Activated T-cell treated with anti-CD3 and anti-CD28 coated beads, Interleukin-2, amount 50 U/mL, for 24 hours (primary cell): ENCODE results near the gene ATPAF1.
"Not testable (repeated sequence)": the region's sequence is repeated elsewhere in the genome, so short reads cannot be mapped to it uniquely, and the experiment has no call there.

ENCODE experiments used
- DNase-seq: peaks from one replicate; pipeline ENCODE4 v3.0.0-alpha.2; 2020
- H3K27ac Mint-ChIP-seq: 2 replicates; pipeline ENCODE4 v1.8.0; 2020; ENCODE audit warnings: mild to moderate bottlenecking, mixed read lengths
- H3K27me3 Mint-ChIP-seq: 2 replicates; pipeline ENCODE4 v1.8.0; 2020; ENCODE audit warnings: mixed read lengths
- H3K36me3 Mint-ChIP-seq: 2 replicates; pipeline ENCODE4 v1.8.0; 2020; ENCODE audit warnings: low read depth, mixed read lengths
- H3K4me1 Mint-ChIP-seq: 2 replicates; pipeline ENCODE4 v1.8.0; 2020; ENCODE audit warnings: low read depth, mixed read lengths
- H3K4me3 Mint-ChIP-seq: 2 replicates; pipeline ENCODE4 v1.8.0; 2020; ENCODE audit warnings: mild to moderate bottlenecking, moderate library complexity, mixed read lengths
- H3K9me3 Mint-ChIP-seq: 2 replicates; pipeline ENCODE4 v1.8.0; 2020; ENCODE audit warnings: mixed read lengths

The ATPAF1 gene

GRCh38 chr1:46670134-46670533, 2.0 kb upstream of the ATPAF1 start:
- peaks cover 26% of the 10 kb centered on the region for H3K4me1 Mint-ChIP-seq
- H3K27ac Mint-ChIP-seq: no peak overlapping the region
- no peaks in the 10 kb centered on the region for H3K27me3 Mint-ChIP-seq
- no peak overlapping the region for H3K4me3 Mint-ChIP-seq
- peaks cover 44% of the 10 kb centered on the region for H3K36me3 Mint-ChIP-seq
- no peaks in the 10 kb centered on the region for H3K9me3 Mint-ChIP-seq
- no peak for DNase-seq

DNA sequence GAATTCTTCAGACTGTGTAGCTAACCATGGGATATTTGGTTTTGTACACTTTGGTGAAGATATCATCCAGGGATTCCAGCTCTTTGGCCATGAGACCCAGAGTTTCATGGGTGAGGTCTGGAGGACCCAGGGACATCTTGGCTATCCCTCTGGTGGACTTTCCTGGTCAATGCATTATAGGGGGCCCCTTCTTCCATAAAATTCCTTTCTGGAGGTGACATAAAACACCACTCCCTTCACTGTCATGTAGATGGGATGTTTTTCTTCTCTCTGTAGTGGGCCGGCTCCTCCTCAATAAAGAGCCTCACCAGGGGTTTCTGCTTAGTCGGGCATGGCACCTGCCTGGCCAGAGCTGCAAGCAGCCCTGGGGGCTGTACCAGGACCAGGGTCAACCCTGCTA, 2.2 kb downstream of the ATPAF1 start:
- Mint-ChIP-seq H3K9me3 (no peaks in the 10 kb centered on the region), H3K36me3 (peaks cover 43% of the 10 kb centered on the region), H3K27ac (no peak overlapping the region), H3K4me1 (peaks cover 20% of the 10 kb centered on the region), H3K27me3 (no peaks in the 10 kb centered on the region), H3K4me3 (no peak overlapping the region)
- no peak for DNase-seq

GRCh38 chr1:46662919-46663318, 5.2 kb downstream of the ATPAF1 start:
- peaks cover 63% of the 10 kb centered on the region for H3K36me3 Mint-ChIP-seq
- H3K27me3 Mint-ChIP-seq, DNase-seq, H3K4me3 Mint-ChIP-seq, H3K9me3 Mint-ChIP-seq, H3K27ac Mint-ChIP-seq: not testable (repeated sequence)
- peaks cover 38% of the 10 kb centered on the region for H3K4me1 Mint-ChIP-seq

DNA sequence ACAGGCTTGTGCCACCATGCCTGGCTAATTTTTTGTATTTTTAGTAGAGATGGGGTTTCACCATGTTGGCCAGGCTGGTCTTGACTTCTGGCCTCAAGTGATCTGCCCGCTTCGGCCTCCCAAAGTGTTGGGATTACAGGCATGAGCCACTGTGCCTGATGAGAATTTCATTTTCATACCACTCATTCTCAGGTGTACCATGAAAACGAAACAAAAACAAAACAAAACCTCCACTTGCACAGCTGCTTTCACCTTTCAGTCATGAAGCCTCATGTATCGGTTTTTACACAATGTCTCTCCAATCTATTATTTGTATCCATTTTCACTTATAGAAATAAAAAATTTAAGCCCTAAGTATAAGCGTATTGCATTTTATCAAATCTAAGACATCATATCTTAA, 8.0 kb downstream of the ATPAF1 start:
- H3K4me3 Mint-ChIP-seq, DNase-seq, H3K27me3 Mint-ChIP-seq, H3K9me3 Mint-ChIP-seq: not testable (repeated sequence)
- H3K27ac Mint-ChIP-seq: peak overlapping the region; percentile 33
- peaks cover 73% of the 10 kb centered on the region for H3K36me3 Mint-ChIP-seq
- H3K4me1 Mint-ChIP-seq: peaks cover 25% of the 10 kb centered on the region

DNA sequence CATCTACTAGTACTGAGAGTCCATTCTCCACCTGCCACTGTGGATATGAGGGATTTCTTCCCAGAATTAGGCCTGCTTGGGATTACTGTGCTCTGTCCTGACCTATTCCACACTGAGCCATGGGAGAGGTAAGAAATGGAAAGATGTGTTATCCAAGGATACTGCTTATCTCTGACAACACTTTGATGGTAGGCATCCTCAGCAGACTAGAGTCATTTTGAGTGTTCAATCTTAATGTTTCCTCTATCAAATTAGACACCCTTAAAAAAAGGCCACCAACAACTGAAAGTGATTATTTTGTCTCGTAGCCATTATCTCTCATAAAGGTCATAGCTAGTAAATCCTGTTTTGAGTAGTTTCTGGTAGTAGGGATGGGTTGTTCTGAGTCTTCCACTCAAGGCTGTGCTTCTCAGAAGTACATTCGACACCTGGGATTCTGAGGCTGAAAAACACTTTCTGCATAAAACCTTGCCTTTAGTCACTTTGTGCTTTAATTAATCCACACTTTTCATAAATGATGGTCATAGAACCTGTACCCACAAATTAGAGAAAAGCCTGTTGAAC, 8.8 kb downstream of the ATPAF1 start:
- Mint-ChIP-seq H3K27me3 (no peaks in the 10 kb centered on the region), H3K4me3 (no peak overlapping the region), H3K4me1 (peaks cover 23% of the 10 kb centered on the region), H3K36me3 (peaks cover 73% of the 10 kb centered on the region), H3K27ac (peak overlapping the region; percentile 42), H3K9me3 (peaks cover 4% of the 10 kb centered on the region)
- DNase-seq: no peak

DNA sequence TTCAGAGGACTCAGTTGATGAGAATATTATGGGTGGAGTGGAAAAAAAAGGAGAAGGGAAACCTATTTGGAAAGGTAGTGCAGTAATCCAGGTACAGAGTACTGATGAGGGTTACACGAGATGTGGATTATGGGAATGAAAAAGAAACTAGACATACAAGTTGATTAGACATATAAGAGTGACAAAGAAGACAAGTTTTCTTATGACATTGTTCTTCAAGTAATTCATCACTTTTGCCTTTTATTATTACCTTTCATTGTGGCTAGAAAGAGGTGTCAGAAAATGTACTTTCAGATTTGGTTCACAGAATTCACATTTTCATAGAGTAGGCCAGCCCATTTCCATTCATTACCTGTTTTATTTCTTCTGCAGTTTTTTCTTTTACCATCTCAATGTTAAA, 10.4 kb downstream of the ATPAF1 start:
- H3K4me1 Mint-ChIP-seq: peaks cover 36% of the 10 kb centered on the region
- DNase-seq: no peak
- H3K4me3 Mint-ChIP-seq: no peak overlapping the region
- H3K9me3 Mint-ChIP-seq: peaks cover 4% of the 10 kb centered on the region
- no peaks in the 10 kb centered on the region for H3K27me3 Mint-ChIP-seq
- H3K36me3 Mint-ChIP-seq: peaks cover 72% of the 10 kb centered on the region
- peak overlapping the region; percentile 23 for H3K27ac Mint-ChIP-seq

DNA sequence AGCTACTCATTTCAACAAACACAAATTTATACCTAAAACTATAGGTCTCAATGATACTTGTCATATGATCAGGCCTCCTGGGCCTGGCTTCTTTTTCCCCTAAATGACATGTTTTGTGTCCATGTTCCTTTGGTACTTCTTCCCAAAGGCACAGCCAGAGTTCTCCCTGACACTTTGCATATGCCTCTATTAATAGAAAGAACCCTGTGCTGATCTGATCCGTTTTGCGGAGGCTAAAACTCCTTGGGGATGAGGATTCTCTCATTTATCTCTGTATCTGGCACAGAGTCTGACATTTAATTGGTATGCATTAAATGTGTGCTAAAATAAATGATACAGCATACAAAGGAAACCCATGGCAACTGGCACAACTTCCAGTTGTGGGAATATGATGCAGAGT, 11.5 kb downstream of the ATPAF1 start:
- H3K4me3 Mint-ChIP-seq: no peak overlapping the region
- peaks cover 36% of the 10 kb centered on the region for H3K4me1 Mint-ChIP-seq
- H3K36me3 Mint-ChIP-seq: peaks cover 81% of the 10 kb centered on the region
- peaks cover 4% of the 10 kb centered on the region for H3K9me3 Mint-ChIP-seq
- no peaks in the 10 kb centered on the region for H3K27me3 Mint-ChIP-seq
- DNase-seq: no peak
- H3K27ac Mint-ChIP-seq: no peak overlapping the region

- Mint-ChIP-seq H3K27ac (no peak overlapping the region), H3K4me1 (peaks cover 35% of the 10 kb centered on the region), H3K36me3 (peaks cover 85% of the 10 kb centered on the region), H3K9me3 (peaks cover 4% of the 10 kb centered on the region), H3K4me3 (no peak overlapping the region), H3K27me3 (no peaks in the 10 kb centered on the region)
- DNase-seq: no peak
Measured at GRCh38 chr1:46655848-46656247, 12.3 kb downstream of the ATPAF1 start.

DNA sequence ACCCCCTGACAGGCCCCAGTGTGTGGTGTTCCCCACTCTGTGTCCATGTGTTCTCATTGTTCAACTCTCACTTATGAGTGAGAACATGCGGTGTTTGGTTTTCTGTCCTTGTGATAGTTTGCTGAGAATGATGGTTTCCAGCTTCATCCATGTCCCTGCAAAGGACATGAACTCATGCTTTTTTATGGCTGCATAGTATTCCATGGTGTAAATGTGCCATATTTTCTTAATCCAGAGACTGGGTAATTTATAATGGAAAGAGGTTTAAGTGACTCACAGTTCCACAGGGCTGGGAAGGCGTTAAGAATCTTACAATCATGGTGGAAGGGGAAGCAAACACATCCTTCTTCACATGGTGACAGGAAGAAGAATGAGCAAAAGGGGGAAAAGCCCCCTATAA, 13.5 kb downstream of the ATPAF1 start:
- H3K36me3 Mint-ChIP-seq: peaks cover 88% of the 10 kb centered on the region
- not testable (repeated sequence) for DNase-seq, H3K27me3 Mint-ChIP-seq, H3K27ac Mint-ChIP-seq, H3K4me3 Mint-ChIP-seq, H3K9me3 Mint-ChIP-seq
- H3K4me1 Mint-ChIP-seq: peaks cover 26% of the 10 kb centered on the region

DNA sequence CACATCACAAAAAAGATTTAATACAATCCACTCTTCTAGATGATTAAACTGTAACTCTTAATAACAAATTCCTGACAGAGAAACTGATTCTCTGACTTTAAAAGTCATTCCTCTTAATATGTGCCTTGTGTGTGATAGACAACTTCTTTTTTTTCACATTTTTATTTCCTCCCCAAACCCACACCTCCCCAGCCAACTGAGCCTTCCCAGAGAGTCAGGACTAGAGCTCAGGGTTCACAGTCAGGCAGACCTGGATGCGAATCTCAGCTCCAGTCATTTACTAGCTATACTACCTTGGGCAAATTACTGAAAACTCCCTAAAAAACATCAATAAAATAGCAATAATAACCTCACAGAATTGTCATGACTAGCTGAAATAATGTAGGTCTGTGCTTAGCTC, 14.2 kb downstream of the ATPAF1 start:
- peaks cover 20% of the 10 kb centered on the region for H3K4me1 Mint-ChIP-seq
- peak overlapping the region; percentile 73 for H3K27ac Mint-ChIP-seq
- no peak for DNase-seq
- peaks cover 9% of the 10 kb centered on the region for H3K9me3 Mint-ChIP-seq
- no peaks in the 10 kb centered on the region for H3K27me3 Mint-ChIP-seq
- H3K4me3 Mint-ChIP-seq: no peak overlapping the region
- peaks cover 89% of the 10 kb centered on the region for H3K36me3 Mint-ChIP-seq

- peaks cover 9% of the 10 kb centered on the region for H3K9me3 Mint-ChIP-seq
- peaks cover 92% of the 10 kb centered on the region for H3K36me3 Mint-ChIP-seq
- H3K27ac Mint-ChIP-seq: peak overlapping the region; percentile 73
- peaks cover 20% of the 10 kb centered on the region for H3K4me1 Mint-ChIP-seq
- H3K4me3 Mint-ChIP-seq: no peak overlapping the region
- no peak for DNase-seq
- no peaks in the 10 kb centered on the region for H3K27me3 Mint-ChIP-seq
Measured at GRCh38 chr1:46653405-46653958, 14.7 kb downstream of the ATPAF1 start.

DNA sequence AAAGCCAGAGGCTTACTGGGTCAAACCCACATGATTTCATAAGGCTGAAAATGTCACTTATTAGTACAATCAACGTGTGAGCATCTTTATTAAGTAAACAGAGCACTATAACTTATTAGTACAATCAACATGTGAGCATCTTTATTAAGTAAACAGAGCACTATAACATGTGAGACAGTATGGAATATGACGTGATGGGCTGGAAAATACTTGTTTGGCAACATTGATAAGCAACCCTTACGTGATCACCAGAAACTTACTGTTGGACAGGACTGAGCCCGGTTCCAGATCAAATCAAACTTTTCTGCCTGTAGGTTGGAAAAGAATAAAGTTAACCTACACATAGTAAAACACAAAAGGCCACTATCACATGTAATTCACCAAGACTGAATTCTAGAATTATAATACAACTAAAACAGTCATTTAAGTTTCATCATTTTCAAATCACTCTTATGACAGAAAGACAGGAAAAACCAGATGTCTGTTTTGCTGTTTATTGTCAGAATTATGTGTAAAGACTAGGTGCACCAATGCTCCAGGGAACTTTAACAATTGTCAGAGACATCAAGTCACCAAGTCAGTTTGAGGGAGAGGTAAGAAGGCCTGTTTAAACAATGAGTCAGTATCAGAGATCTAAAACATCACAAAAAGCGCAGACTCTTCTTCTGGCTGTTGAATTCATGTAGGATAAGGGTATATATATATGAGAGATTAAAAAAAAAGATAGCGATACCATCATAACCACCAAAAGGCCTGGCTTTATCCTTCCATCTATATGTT, 15.7 kb downstream of the ATPAF1 start:
- no peak for DNase-seq
- Mint-ChIP-seq H3K9me3 (peaks cover 9% of the 10 kb centered on the region), H3K27me3 (no peaks in the 10 kb centered on the region), H3K4me3 (no peak overlapping the region), H3K4me1 (peaks cover 14% of the 10 kb centered on the region), H3K36me3 (peaks cover 86% of the 10 kb centered on the region), H3K27ac (peak overlapping the region; percentile 39)

DNA sequence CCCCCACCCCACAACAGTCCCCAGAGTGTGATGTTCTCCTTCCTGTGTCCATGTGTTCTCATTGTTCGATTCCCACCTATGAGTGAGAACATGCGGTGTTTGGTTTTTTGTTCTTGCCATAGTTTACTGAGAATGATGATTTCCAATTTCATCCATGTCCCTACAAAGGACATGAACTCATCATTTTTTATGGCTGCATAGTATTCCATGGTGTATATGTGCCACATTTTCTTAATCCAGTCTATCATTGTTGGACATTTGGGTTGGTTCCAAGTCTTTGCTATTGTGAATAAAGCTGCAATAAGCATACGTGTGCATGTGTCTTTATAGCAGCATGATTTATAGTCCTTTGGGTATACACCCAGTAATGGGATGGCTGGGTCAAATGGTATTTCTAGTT, 17.0 kb downstream of the ATPAF1 start:
- not testable (repeated sequence) for H3K27me3 Mint-ChIP-seq, H3K27ac Mint-ChIP-seq, H3K4me3 Mint-ChIP-seq, H3K9me3 Mint-ChIP-seq, DNase-seq
- Mint-ChIP-seq H3K4me1 (peaks cover 24% of the 10 kb centered on the region), H3K36me3 (peaks cover 86% of the 10 kb centered on the region)

DNA sequence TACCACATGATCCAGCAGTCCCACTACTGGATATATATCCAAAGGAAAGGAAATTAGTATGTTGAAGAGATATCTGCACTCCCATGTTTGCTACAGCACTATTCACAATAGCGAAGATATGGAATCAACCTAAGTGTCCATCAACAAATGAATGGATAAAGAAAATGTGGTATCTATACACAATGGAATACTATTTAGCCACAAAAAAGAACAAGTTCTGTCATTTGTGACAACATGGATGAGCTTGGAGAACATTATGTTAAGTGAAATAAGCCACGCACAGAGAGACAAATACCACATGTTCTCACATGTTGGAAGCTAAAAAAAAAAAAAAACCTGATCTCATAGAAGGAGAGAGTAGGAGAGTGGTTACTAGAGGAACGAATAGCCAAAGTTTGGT, 17.7 kb downstream of the ATPAF1 start:
- no peak for DNase-seq
- Mint-ChIP-seq H3K27me3 (no peaks in the 10 kb centered on the region), H3K9me3 (peaks cover 9% of the 10 kb centered on the region), H3K27ac (no peak overlapping the region), H3K4me1 (peaks cover 24% of the 10 kb centered on the region), H3K4me3 (no peak overlapping the region), H3K36me3 (peaks cover 80% of the 10 kb centered on the region)

GRCh38 chr1:46649764-46650163, 18.4 kb downstream of the ATPAF1 start:
- H3K4me3 Mint-ChIP-seq: no peak overlapping the region
- peaks cover 6% of the 10 kb centered on the region for H3K9me3 Mint-ChIP-seq
- H3K27ac Mint-ChIP-seq: no peak overlapping the region
- no peaks in the 10 kb centered on the region for H3K27me3 Mint-ChIP-seq
- H3K4me1 Mint-ChIP-seq: peaks cover 24% of the 10 kb centered on the region
- no peak for DNase-seq
- H3K36me3 Mint-ChIP-seq: peaks cover 78% of the 10 kb centered on the region
